Right hindlimb (tissue), 1 donor: Measurements from ENCODE around the gene PTH1R.

Source experiments
- DNase-seq: peaks from one replicate; pipeline ENCODE4 v3.0.0-alpha.2; 2018

PTH1R gene

GRCh38 chr3:46952813-46953212 is 75.3 kb downstream of the PTH1R start:
- DNase-seq = no peak
